ENCODE results near the gene GRB2.
"Not testable (repeated sequence)": the region's sequence is repeated elsewhere in the genome, so short reads cannot be mapped to it uniquely, and the experiment has no call there.

GRB2 gene

DNA sequence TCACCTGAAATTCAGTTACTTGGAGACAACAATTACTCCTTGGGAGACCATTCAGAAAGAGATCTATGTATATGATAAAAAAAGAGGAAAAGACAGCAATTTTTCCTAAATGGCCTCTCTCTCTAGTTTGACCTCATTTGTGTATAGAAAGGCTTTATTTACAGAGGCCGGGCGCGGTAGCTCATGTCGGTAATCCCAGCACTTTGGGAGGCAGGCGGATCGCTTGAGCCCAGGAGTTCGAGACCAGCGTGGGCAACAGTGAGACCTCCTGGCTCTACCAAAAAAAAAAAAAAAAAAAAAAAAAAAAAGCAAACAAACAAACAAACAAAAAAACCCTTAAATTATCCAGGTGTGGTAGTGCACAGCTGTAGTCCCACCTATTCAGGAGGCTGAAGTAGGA lies 20.7 kb downstream of the GRB2 start:
- DNase-seq, result no peak

DNA sequence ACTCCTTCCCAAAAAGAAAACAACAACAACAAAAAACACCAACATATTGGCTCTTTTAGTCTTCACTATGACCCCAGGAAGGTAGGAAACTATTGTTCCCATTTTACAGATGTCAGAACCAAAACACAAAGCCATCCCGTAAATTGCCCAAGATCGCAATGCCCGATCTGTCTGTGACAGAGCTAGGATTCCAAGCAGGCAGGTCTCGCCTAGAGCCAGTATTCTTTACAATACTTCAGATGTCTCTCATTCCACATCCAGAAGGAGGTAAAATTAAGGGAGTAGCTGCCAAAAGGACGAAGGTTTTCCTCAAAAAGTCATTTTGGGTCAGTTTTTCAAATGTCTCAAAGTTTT lies 21.7 kb downstream of the GRB2 start:
- DNase-seq, result no peak

DNA sequence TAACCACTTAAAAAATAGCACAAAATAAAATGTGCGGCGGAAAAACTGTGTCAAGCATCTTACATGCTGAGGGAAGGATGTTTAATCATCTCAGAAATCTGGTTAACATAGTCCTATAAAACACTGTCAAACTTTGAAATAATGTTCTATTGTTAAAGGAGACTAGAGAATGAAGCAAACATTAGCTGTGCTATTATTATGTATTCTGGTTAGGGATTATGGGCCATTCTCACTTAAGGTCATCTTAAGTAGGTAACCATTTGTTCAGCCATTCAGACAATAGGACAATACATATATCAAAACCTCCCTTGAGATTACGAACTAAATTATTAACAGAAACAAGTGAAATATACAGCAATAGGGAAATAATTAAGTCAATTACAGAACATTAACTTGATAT lies 24.7 kb downstream of the GRB2 start:
- no peak for DNase-seq

GRCh38 chr17:75380315-75380714 lies 25.2 kb downstream of the GRB2 start:
- no peak for DNase-seq

DNA sequence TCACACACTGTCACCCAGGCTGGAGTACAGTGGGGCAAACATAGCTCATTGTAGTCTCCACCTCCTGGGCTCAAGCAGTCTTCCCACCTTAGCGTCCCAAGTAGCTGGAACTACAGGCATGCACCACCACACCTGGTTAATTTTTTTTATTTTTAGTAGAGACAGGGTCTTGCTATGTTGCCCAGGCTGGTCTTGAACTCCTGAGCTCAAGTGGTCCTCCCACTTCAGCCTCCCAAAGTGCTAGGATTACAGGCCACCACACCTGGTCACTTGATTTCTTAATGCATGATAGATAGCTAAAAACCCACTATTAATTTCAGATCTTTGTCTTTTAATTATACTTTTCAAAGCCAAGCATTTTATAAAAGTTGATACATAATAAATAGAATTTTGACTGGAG lies 26.1 kb downstream of the GRB2 start:
- DNase-seq, result not testable (repeated sequence)

- DNase-seq, result no peak
These were observed 32.2 kb downstream of the GRB2 start for GRCh38 chr17:75373280-75373679.

GRCh38 chr17:75371981-75372380 lies 33.5 kb downstream of the GRB2 start:
- DNase-seq, result no peak

DNA sequence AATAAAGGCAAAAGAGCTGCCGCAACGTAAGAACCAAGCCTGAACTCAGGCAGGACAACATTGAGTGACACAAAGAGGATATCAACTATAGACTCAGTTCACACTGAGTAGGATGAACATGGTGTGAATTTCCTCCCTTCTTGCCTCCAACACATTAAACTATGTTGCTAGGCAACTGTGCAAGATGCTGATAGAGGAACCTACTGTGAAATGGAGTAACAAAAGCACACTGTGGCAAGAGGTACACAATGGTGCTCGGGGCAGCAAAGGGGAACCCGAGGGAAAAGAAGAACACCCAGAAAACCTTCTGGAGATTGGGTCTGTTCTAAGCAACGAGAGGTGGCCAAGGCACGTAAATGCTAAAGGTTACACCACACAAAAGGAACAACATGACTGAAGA lies 34.1 kb downstream of the GRB2 start:
- DNase-seq, result no peak

- no peak for DNase-seq
These were observed 35.1 kb downstream of the GRB2 start for GRCh38 chr17:75370286-75370915.

DNA sequence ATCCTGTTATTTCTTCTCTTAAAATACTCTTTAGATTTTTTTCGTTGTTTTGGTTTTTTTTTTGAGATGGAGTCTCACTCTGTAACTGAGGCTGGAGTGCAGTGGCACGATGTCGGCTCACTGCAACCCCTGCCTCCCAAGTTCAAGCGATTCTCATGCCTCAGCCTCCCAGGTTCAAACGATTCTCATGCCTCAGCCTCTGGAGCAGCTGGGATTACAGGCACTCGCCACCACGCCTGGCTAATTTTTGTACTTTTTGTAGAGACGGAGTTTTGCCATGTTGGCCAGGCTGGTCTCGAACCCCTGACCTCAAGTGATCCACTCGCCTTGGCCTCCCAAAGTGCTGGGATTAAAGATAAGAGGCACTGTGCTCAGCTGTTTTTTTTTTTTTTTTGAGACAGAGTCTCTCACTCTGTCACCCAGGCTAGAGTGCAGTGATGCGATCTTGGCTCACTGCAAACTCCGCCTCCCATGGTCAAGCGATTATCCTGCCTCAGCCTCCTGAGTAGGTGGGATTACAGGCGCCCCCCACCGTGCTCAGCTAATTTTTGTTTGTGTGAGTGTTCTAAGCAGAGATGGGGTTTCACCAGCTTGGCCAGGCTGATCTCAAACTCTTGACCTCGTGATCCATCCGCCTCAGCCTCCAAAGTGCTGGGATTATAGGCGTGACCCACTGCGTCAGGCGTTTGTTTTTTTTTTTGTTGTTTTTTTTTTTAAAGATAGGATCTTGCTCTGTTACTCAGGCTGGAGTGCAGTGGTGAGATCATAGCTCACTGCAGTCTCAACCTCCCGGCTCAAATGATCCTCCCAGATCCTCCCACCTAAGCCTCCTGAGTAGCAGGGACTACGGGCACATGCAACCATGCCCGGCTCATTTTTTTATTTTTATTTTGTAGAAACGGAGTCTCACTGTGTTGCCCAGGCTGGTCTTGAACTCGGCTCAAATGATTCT lies 37.4 kb downstream of the GRB2 start:
- not testable (repeated sequence) for DNase-seq

DNA sequence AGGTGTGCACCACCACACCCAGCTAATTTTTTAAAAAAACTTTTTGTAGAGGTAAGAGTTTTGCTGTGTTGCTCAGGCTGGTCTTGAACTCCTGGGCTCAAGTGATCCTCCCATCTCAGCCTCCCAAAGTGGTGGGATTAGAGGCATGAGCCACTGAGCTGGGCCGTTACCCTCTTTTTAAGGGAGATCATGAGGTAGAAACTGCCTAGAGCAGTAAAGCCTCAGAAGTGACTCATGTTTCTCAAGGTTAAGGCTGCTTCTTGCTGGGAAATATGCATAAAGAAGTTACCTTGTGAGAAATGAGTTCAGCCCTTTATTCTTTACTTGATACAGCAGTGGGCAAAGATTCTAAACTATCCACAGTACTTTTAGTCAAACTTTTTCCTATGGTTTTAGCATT lies 38.2 kb downstream of the GRB2 start:
- no peak for DNase-seq

DNA sequence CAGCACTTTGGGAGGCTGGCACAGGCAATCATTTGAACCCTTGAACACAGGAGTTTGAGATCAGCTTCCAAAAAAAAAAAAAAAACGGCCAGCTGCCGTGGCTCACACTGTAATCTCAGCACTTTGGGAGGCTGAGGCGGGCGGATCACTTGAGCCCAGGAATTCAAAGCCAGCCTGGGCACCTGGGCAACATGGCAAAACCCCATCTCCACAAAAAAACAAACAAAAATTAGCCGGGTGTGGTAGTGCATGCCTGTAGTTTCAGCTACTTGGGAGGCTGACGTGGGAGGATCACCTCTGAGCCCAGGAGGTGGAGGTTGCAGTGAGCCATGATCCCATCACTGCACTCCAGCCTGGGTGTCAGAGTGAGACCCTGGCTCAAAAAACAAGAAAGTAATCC lies 39.0 kb downstream of the GRB2 start:
- DNase-seq, result no peak

DNA sequence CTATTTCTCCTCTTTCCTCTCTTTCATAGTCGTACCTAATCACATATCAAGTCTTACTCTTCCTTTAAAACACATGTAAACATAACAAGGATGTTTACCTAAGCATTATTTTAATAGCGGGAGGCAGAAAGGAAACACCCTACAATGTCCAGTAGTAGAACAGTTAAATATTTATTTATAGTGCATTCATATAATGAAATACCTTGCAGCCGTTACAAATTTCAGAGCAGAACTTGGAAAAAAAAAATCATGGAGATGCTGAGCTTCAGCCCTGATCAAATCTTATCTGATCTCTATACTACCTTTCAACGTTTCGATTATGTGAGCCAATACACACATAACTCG lies 39.6 kb downstream of the GRB2 start:
- no peak for DNase-seq

DNA sequence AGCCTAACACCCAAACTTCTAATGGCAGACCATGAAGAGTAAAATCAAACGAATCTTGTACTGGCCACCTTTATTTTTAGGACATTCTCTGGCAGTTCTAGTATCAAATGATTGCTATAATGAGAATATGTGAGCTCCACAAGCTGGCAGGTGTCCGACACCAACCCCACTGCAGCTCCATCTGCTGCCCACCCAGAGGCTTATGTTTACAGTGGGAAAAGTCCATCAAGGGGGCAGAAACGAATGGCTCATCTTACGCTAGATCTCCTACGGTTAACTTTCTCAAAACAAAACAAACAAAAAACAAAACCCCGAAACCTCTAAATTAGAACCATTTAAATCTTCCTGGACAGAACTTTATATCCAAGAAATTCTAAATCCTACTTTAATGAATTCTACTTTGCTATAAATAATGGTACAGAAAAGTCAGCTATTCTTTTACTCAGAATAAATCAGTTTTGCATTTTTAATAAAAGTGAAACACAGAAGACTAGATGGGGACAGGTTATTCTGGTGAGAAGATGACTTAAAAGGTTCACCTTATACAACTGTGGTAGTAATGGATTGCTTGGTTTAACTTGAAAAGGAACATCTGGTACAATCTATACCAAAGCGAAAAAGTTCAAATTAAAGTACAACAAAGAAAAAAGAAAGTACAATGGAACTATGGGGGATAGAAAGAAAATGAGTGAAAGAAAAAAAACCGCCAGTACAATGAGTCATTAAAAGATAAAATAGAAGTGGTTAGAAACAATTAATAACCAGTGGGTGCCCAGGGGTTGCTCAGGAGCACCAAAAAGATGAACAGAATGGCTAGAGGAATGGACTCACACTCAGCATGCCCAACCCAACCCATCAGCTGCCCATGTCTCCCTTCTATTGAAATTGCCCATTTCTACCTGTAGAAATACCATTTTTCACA lies 40.2 kb downstream of the GRB2 start:
- no peak for DNase-seq

DNA sequence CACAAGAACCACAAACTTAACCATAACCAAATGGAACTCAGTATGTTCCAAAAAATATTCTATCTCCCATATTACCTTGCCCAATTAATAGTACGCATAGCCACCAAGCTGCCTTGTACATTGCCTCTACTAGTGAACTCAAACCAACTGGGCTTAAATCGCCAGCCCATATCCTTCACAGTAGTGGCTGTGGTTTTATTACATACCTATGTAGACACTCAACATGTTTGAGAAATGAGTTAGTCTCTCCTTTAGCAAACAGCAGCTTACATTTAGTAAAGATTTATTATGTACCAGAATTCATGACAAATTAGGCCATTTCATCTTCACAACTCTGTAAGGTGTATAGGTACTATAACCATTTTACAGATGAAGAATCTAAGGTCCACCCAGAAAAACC lies 41.4 kb downstream of the GRB2 start:
- DNase-seq, result no peak

- no peak for DNase-seq
These were observed 43.5 kb downstream of the GRB2 start for GRCh38 chr17:75361996-75362395.

DNA sequence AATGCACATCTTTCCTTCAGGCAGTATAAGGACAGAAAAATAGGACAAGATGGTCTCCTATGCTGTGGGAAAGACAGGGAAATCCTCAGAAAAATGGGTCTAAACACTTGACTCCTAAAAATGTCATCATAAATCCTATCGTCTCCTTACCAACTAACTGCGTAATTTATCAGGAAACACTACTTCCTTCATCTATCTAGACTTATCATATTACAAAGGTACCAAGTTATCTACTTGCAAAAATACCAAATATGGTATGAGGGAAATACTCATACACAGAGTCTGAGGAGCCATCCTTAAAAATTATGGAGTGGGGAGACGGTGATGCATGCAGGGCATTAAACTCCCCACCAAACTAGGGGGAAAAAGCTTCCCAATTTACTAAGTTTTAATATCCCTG lies 44.1 kb downstream of the GRB2 start:
- no peak for DNase-seq

GRCh38 chr17:75356260-75356937 lies 49.1 kb downstream of the GRB2 start:
- no peak for DNase-seq

DNA sequence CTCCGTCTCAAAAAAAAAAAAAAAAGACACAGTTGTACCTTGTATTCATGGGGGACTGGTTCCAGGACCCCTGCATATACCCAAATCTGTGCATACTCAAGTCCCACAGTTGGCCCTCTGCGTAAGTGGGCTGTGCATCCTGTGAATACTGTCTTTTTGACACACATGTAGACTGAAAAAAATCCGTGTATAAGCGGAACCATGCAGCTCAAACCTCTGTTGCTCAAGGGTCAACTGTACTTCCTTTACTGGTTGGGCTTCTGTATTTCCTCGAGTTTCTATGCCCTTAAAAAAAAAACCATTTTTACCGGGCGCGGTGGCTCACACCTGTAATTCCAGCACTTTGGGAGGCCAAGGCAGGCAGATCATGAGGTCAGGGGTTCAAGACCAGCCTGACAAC lies 52.3 kb downstream of the GRB2 start:
- DNase-seq, result no peak

GRCh38 chr17:75352079-75352569 lies 53.4 kb downstream of the GRB2 start:
- no peak for DNase-seq

DNA sequence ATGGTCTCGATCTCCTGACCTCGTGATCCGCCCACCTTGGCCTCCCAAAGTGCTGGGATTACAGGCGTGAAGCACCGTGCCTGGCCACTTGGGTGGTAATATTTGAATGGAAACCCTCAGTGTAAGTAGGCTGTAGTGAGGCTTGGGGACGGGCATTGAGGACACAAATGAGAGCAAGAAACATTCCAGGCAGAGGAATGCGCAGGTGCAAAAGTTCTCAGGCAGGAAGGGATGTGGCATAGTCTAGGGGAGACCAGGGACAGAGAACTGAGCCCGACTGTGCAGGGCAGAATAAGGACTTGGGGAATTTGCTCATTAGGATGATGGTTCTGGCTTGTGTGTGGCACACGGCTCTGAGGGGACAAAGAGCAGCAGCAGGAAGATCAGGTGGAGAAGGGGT lies 54.8 kb downstream of the GRB2 start:
- DNase-seq, result no peak

DNA sequence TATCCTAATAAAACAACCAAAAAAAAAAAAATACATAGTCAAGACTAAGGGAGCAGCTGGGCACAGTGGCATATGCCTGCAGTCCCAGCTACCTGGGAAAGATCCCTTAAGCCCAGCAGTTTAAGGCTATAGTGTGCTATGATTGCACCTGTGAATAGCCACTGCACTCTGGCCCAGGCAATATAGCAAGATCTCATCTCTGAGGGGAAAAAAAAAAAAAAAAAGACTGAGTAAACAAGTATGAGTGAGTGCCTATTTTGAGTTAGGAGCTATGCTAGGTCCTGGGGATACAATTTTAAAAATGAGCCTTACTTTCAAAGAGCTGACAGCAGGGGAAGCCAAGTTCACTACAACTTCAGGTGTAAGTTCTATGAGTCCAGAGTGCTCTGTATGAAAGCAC lies 55.4 kb downstream of the GRB2 start:
- DNase-seq, result no peak

- no peak for DNase-seq
These were observed 55.9 kb downstream of the GRB2 start for GRCh38 chr17:75349589-75349988.
